GM08714 (cell line): ENCODE data around the gene ATXN1.

Experiments
- H3K4me3 ChIP-seq: fragments of 200-500 bp; sonication (Bioruptor generic); 2 replicates; pipeline ENCODE4 v1.5.1; 2014; ENCODE audit warnings: mild to moderate bottlenecking, low read length, inconsistent platforms
- ZNF274 ChIP-seq: IDR thresholded peaks from 2 replicates; pipeline ENCODE4 v1.6.1; 2012; ENCODE audit warnings: mild to moderate bottlenecking, low read depth, low read length

Gene ATXN1

GRCh38 chr6:16294371-16294770 is 466.9 kb downstream of the ATXN1 start:
- TF ChIP-seq ZNF274 = no peak
- H3K4me3 ChIP-seq = no peak overlapping the region

GRCh38 chr6:16292942-16293341 is 468.3 kb downstream of the ATXN1 start:
- H3K4me3 ChIP-seq = no peak overlapping the region
- TF ChIP-seq ZNF274 = no peak

GRCh38 chr6:16292432-16292831 is 468.8 kb downstream of the ATXN1 start:
- H3K4me3 ChIP-seq = no peak overlapping the region
- TF ChIP-seq ZNF274 = no peak

GRCh38 chr6:16291739-16292138 is 469.5 kb downstream of the ATXN1 start:
- TF ChIP-seq ZNF274 = no peak
- no peak overlapping the region for H3K4me3 ChIP-seq

- TF ChIP-seq ZNF274 = no peak
- no peak overlapping the region for H3K4me3 ChIP-seq
Measured at GRCh38 chr6:16288163-16288562, 473.1 kb downstream of the ATXN1 start.

- TF ChIP-seq ZNF274 = no peak
- no peak overlapping the region for H3K4me3 ChIP-seq
Measured at GRCh38 chr6:16286151-16286522, 475.1 kb downstream of the ATXN1 start.

- TF ChIP-seq ZNF274 = no peak
- no peak overlapping the region for H3K4me3 ChIP-seq
Measured at GRCh38 chr6:16285467-16286150, 475.7 kb downstream of the ATXN1 start.

- TF ChIP-seq ZNF274 = no peak
- H3K4me3 ChIP-seq = no peak overlapping the region
Measured at GRCh38 chr6:16284472-16284871, 476.8 kb downstream of the ATXN1 start.

- no peak for TF ChIP-seq ZNF274
- H3K4me3 ChIP-seq = no peak overlapping the region
Measured at GRCh38 chr6:16282370-16282769, 478.9 kb downstream of the ATXN1 start.

GRCh38 chr6:16279243-16279642 is 482.0 kb downstream of the ATXN1 start:
- TF ChIP-seq ZNF274 = no peak
- no peak overlapping the region for H3K4me3 ChIP-seq

GRCh38 chr6:16278750-16279149 is 482.5 kb downstream of the ATXN1 start:
- no peak for TF ChIP-seq ZNF274
- H3K4me3 ChIP-seq = no peak overlapping the region

GRCh38 chr6:16278048-16278724 is 483.1 kb downstream of the ATXN1 start:
- H3K4me3 ChIP-seq = no peak overlapping the region
- no peak for TF ChIP-seq ZNF274

GRCh38 chr6:16277101-16277981 is 483.9 kb downstream of the ATXN1 start:
- no peak for TF ChIP-seq ZNF274
- H3K4me3 ChIP-seq = no peak overlapping the region

- no peak overlapping the region for H3K4me3 ChIP-seq
- TF ChIP-seq ZNF274 = no peak
Measured at GRCh38 chr6:16274885-16275589, 486.2 kb downstream of the ATXN1 start.
